ENCODE data around the gene TRNP1.

Gene TRNP1

DNA sequence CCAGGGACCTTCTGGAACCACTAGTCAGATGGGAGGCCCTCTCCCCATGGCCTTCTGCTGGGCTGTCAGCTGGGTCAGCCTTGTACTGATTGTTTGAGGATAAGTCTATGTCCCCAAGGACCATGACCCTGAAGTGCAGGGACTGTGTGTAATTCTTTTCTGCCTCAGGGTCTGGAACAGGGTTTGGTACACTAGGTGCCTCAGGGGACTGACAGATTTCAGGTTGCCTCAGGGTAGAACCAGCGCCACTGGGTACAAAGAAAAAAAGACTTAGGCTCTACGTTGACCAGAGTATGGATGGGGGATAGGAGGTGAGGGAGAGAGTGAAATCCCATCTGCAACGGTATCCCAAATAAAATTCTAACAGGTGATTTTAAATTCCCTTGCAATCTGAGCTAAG, 36.2 kb upstream of the TRNP1 start:
- no peaks in the 10 kb centered on the region for H3K9me3 ChIP-seq (ENCODE audit: severe bottlenecking)
- DNase-seq = no peak
- TF ChIP-seq, protein P1, sequence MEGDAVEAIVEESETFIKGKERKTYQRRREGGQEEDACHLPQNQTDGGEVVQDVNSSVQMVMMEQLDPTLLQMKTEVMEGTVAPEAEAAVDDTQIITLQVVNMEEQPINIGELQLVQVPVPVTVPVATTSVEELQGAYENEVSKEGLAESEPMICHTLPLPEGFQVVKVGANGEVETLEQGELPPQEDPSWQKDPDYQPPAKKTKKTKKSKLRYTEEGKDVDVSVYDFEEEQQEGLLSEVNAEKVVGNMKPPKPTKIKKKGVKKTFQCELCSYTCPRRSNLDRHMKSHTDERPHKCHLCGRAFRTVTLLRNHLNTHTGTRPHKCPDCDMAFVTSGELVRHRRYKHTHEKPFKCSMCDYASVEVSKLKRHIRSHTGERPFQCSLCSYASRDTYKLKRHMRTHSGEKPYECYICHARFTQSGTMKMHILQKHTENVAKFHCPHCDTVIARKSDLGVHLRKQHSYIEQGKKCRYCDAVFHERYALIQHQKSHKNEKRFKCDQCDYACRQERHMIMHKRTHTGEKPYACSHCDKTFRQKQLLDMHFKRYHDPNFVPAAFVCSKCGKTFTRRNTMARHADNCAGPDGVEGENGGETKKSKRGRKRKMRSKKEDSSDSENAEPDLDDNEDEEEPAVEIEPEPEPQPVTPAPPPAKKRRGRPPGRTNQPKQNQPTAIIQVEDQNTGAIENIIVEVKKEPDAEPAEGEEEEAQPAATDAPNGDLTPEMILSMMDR (IDR thresholded peaks at IDR 0.05; ENCODE audit: low read depth, low read length) = no peak
- H3K4me3 ChIP-seq (ENCODE audit: low read depth, low read length) = no peak overlapping the region
- H3K27me3 ChIP-seq (ENCODE audit: insufficient read depth, low read depth, severe bottlenecking) = peaks cover 26% of the 10 kb centered on the region
- H3K27ac ChIP-seq = no peak overlapping the region
- no peaks in the 10 kb centered on the region for H3K36me3 ChIP-seq

DNA sequence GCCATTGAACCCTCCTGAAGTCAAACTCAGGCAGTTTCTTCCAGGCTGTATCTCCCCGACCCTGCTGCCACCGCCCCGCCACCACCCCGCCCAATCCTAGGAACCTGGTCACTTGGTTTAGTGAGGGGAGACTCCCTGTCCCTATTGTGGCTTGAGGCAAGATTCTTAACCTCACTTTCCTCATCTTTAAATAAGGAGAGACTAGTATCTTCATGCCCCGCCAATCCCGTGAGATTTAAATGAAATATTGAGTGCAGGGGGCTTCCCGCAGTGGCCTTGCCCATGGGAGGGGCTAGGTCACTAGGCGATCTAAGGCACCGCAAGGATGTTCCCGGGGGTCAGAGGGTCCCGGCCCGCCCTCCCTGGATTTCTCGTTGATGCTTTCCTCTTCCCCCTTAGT, 34.2 kb upstream of the TRNP1 start:
- TF ChIP-seq, protein P1 (IDR thresholded peaks at IDR 0.05; ENCODE audit: low read depth, low read length) = no peak
- Histone ChIP-seq H3K4me3 (ENCODE audit: low read depth, low read length) (peak overlapping the region; percentile 62), H3K9me3 (ENCODE audit: severe bottlenecking) (no peaks in the 10 kb centered on the region), H3K27me3 (ENCODE audit: insufficient read depth, low read depth, severe bottlenecking) (peaks cover 26% of the 10 kb centered on the region), H3K36me3 (no peaks in the 10 kb centered on the region), H3K27ac (no peak overlapping the region)
- no peak for DNase-seq

DNA sequence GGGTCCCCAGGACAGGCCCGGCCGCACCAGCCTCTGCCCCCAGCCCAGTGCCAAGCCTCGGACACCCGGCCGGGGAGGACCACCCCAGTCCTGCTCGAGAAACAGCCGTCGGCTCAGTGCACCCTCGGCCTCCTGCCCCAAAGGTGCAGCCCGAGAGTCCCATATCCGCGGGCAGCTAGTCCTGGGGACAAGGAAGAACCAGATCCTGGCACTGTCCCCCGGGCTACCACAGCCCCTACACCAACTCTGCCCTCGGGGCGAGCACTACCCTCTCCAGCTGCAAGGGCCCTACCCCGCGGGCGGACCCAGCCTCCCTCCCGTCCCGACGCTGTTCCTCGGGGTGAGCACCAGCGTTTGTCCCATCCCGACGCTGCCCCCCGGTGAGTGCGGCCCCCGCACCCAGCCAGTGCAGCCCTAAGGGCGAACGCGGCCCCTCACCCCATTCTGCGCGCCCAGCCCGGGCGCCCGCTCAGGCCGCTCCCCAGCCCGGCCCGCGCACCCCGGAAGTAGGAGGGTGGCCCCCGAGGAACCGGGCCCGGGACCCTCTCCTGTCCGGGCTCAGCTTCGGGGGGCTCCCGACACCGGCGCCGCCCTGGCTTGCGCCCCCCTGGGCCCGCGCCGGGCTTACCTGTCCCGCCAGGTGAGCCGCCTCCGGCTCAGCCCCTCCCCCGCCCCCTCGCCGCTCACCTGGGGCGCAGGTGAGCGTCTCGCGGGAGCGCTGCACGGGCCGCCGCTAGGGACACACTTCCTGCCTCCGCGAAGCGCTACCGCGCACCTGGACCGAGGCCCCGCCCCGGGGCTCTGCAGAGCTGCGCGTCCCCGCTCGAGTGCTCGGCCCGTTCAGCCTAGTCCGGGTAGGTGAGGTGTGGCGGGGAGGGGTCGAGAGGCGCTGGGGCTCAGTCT, 33.5 kb upstream of the TRNP1 start, which contains the start of gene KDF1:
Gene KDF1, minus strand, starts transcription at position 747 of the 903 bp plus-strand sequence. CDS start 8,088 bp downstream, outside the sequence.
- peak; percentile 62 for DNase-seq
- peak within 1 kb of the TSS; percentile 62 for H3K4me3 ChIP-seq (ENCODE audit: low read depth, low read length)

DNA sequence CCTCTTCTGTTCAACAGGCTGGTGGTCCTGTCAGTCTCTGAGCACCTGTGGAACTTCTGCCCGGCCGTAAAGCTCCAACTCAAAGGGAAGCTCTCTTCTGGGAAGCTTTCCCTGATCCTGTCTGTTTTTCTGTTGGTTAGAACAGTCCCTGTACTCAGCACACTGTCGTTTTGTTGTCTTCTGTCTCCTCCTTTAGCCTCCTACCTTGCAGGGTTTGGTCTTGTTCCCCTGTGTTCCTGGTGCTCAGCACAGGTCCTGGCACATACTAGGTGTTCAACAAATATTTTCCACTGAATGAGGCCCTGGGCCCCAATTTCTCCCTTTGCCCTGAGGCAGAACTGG, 32.9 kb upstream of the TRNP1 start:
- peak overlapping the region; percentile 62 for H3K4me3 ChIP-seq (ENCODE audit: low read depth, low read length)
- TF ChIP-seq, protein P1 (IDR thresholded peaks at IDR 0.05; ENCODE audit: low read depth, low read length) = no peak
- no peak overlapping the region for H3K27ac ChIP-seq
- no peak for DNase-seq
- H3K9me3 ChIP-seq (ENCODE audit: severe bottlenecking) = no peaks in the 10 kb centered on the region
- peaks cover 26% of the 10 kb centered on the region for H3K27me3 ChIP-seq (ENCODE audit: insufficient read depth, low read depth, severe bottlenecking)
- no peaks in the 10 kb centered on the region for H3K36me3 ChIP-seq

More for the DNA sequence above, 33.5 kb upstream of the TRNP1 start, which contains the start of gene KDF1:
- peaks cover 26% of the 10 kb centered on the region for H3K27me3 ChIP-seq (ENCODE audit: insufficient read depth, low read depth, severe bottlenecking)
- H3K36me3 ChIP-seq = no peaks in the 10 kb centered on the region
- no peak within 1 kb of the TSS for H3K27ac ChIP-seq
- H3K9me3 ChIP-seq (ENCODE audit: severe bottlenecking) = no peaks in the 10 kb centered on the region
- TF ChIP-seq, protein P1 (IDR thresholded peaks at IDR 0.05; ENCODE audit: low read depth, low read length) = peak; percentile 58

DNA sequence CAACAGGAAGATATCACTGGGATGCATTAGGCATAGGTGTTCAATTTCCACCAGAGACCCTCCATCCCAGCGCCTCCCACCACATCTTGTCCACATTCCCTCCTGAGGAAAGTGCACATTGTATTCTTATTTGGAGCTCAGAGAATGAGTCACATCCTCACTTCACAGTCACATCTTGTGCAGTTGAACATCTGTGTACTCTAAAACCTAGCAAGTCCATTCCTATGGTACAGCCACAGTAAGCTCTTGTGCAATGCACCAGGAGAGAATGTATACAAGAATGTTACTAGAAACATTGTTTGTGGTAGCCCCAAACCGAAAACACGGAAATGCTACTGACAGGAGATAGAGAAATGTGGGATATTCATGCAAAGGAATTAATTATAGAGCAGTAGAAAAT, 31.7 kb upstream of the TRNP1 start:
- DNase-seq = no peak

More for the DNA sequence above, 31.7 kb upstream of the TRNP1 start:
- H3K27me3 ChIP-seq (ENCODE audit: insufficient read depth, low read depth, severe bottlenecking) = peaks cover 26% of the 10 kb centered on the region
- no peak overlapping the region for H3K27ac ChIP-seq
- TF ChIP-seq, protein P1 (IDR thresholded peaks at IDR 0.05; ENCODE audit: low read depth, low read length) = no peak
- H3K4me3 ChIP-seq (ENCODE audit: low read depth, low read length) = no peak overlapping the region
- no peaks in the 10 kb centered on the region for H3K36me3 ChIP-seq
- no peaks in the 10 kb centered on the region for H3K9me3 ChIP-seq (ENCODE audit: severe bottlenecking)
